ENCODE data around the gene GPRIN3.

Gene GPRIN3

DNA sequence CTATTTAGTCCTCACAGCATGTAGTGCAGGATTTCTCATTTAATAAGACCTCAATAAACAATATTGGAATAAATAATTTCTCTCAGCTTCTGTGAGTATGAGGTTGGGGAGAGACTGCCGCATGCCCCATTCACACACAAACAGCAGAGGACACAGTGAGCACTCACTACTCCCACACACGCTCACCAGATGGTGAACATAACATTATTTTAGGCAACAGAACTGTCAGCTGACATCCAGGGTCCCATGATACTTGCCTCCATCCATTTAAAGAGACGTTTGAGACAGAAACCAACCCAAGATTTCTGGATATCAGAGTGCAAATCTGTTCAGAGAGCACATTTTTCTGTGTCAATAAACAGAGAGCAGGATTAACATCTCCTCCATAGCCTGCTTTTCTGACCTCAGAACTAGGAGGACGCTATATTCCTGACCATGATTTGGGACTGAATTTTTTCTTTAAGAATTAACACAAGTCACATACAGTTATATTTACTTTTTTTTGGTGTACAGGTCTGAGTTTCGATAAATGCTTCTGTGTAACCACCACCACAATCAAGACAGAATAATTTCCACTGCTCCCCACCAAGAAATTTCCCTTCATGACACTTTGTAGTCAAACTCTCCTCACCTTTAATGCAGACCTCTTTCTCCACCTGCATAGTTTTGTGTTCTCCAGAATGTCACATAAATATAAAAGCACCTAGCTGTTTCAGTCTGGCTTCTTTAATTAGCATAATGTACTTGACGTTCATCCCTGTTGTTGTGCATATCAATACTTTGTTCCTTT, 16.7 kb downstream of the GPRIN3 start:
- DNase-seq (ENCODE audit: low read depth in 1 of 2, low spot score in 1 of 2) = no peak

DNA sequence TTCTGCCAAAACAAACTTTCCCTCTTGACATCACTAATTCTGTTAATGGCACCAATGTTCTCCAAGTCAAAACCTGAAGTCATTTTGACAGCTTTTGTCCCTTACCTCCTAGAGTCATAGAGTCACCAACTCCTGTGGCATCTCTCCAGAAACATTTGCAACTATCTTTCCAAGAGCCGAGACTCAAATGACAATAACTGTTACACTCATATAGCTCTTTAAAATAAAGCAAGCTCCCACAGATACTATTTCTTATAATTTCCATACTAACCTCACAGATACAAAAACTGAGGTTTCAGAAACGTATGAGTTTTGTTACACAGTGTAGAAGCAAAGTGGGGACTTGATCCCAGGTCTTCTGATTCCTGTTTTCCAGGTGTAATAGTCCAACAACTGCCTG, 18.3 kb downstream of the GPRIN3 start:
- DNase-seq (ENCODE audit: low read depth in 1 of 2, low spot score in 1 of 2) = no peak

DNA sequence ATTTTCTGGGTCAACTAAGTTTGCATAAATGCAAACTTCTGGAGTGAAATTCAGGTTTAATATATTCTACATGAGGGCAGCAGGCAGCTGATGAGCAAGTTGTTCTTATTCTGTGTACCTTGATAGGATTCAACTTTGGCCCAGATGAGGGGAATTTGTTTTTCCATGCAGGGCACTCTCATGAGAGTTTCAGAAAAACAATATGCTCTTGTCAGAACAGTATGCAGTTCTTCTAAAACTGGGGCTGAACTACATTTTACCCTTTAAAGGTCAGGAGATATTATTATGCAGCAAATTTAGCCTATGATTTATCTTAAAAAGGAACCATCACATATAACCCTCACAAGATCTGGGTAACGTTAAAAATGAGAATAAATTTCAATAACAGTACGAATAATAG, 19.2 kb downstream of the GPRIN3 start:
- no peak for DNase-seq (ENCODE audit: low read depth in 1 of 2, low spot score in 1 of 2)

DNA sequence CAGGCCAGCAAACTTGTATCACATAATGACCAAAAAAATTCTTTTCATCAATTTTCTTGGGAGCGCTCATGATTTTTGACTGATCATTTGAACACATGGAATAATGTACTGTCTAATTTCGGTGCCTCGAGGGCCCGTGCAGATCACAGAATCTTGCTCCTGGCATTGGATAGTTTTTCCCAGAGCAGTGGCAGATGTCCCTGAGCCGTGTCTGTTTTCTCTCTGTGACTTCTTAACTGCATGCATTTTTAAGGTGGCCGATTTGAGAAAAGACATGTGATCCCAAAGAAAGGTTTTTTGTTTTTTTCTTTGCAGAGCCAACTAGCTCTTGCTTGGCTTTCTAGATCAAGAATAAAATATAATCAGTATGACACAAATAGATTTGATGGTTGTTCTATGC, 19.7 kb downstream of the GPRIN3 start:
- DNase-seq (ENCODE audit: low read depth in 1 of 2, low spot score in 1 of 2) = no peak

DNA sequence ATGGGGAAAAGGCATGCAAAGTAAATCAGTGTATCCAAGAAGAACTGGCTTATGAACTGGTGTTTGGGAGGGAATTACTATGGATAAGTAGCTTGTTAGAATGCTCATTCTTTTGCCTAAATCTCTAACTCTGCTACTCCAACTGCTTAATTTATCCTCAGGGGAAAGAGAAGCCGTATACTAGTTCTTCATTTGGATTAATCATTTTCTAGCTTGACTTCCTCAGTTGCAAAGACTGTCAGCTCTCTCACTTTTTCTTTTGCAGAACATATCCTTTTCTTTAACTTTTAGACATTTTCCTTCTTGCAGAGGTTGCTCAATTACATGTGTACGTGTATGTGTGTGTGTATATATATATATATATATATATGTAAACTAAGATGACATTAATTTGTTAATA, 21.9 kb downstream of the GPRIN3 start:
- no peak for DNase-seq (ENCODE audit: low read depth in 1 of 2, low spot score in 1 of 2)

DNA sequence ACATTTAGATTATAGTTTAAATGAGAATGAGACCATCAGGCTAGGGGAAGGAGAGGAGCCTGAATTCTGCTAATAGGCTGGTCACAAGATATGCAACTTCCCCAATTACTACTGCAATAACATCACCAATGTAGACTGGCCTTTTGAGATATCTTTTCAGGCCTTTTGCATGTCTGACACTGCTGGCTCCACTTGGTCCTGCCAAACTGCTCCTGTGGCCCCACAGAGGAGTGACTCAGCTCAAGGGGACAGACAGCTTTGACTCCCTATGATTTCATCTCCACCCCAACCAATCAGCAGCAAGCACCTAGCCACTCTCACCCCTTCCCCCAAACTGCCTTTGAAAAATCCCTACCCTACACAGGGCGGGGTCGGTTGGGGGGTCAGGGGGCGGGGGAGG, 22.8 kb downstream of the GPRIN3 start:
- no peak for DNase-seq (ENCODE audit: low read depth in 1 of 2, low spot score in 1 of 2)

DNA sequence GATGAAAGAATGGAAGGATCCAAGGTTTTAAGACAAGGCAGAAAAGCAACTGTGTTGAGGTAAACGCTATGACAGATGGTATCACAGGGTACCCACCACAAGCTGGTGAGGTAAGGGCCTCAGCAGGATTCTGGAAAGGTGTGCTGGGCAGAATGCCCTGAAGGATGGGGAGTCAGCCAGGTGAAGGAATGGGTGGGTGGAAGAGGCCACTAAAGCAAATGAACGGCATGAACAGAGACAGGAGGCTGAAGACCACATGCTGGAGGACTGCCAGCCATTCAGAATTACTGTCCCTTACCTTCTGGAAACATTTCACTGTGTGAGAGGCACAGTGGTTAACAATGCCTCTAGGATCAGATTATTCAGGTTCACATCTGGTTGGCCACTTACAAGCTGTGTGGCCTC, 23.6 kb downstream of the GPRIN3 start:
- DNase-seq (ENCODE audit: low read depth in 1 of 2, low spot score in 1 of 2) = no peak

DNA sequence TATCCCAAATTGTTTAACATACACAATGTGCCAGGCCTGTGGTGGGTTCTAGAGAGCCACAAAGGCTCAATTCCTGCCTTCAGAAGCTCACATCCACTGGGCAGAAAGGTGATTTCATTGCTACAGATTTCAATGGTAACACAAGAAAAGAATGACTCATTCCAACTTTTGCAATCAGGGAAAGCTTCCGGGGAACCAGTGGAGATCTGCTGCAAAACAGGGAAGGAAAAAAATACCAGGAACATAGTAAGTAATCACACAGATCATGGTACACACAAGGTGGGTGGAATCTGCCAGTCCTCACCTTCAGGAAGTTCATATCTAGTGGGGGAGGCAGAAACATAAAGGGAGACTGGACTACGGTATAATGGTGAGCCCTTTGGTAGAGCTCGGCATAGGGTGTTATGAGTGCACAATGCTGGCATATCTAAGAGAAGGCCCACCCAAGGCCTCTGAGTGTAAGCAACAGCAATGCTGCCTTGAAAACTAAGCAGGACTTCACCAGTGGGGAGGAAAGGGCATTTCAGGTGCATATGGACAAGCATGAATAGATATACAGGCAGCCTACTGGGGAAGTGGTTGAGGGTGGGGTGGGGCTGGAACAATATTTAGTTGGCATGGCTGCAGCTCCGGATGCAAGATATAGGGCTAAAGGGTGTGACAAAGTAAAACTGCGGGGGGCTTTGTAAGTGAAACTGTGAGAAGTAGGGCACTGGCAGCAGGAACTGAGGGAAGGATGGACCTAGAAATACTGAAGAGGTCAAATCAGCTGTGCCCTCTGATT, 24.2 kb downstream of the GPRIN3 start:
- no peak for DNase-seq (ENCODE audit: low read depth in 1 of 2, low spot score in 1 of 2)

DNA sequence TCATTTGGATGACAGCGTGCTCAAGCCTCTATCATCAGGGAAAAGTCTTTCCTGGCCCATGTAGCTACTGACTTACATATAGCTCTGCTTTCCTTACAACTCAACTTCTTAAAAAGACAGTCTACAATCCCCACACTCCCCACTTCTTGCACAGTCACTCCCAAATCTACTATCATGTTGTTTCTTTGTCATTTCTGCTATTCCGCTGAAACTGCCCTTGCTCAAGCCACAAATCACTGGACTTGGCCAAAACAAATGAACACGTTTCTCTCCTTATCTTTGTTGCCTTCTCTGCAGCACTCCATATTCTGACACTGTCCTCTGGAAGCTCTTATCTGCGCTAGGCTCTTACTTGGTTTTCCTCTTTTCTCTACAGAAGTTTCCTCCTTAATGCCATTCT, 28.2 kb downstream of the GPRIN3 start:
- no peak for DNase-seq (ENCODE audit: low read depth in 1 of 2, low spot score in 1 of 2)

DNA sequence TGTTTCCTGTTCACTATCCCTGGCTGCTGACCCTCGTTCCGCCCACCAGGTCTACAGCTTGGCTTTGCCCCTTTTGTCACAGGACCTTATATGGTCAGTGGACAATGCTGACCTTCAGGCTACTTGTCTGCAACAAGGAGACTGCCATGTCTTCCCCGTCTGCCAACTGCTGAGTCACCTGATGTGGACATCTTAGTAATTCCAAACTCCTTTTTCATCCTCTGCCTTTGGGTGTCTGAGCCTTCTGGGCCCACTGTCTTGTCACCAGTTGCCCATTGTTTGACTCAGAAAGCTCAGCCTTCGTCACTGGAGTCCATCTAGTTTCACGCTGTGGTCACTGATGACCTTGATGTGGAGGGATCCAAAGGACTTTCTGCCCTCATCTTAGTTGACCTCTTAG, 30.2 kb downstream of the GPRIN3 start:
- DNase-seq (ENCODE audit: low read depth in 1 of 2, low spot score in 1 of 2) = no peak

DNA sequence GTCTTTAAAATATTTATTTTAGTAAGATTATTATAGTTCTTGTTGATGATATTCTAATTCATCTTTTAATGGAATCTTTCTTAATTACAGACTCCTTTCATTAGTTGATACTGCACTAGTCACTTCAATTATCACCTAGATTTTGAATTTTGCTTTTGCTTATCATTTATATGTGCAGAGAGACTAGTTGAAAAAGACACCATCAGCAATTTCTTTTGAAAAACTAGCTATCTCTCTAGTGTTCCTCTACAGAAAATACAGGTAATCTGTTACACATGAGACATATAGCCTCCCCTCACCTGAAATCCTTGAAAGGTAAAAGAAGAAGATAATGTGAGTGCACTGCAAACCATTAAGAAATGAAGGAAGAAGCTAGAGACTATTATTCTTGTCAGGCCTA, 31.3 kb downstream of the GPRIN3 start:
- DNase-seq (ENCODE audit: low read depth in 1 of 2, low spot score in 1 of 2) = no peak

DNA sequence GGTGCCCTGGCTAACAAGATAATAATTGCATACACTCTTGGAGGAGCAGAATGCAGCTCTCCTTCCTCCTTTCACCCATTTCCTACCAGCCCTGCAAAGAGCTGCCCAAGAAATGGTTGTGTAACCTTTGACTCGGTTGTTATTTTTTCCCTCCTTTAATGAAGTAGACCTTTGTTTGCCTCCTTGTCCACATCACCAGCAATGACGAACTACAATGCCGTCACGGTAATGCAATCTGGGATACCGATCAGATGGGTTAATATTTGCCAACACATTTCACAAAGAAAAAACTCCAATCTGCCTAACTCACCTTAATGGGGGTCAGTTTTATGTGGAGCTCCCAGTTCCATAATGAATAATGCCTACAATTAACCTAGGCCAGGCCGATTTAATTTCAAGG, 32.0 kb downstream of the GPRIN3 start:
- DNase-seq (ENCODE audit: low read depth in 1 of 2, low spot score in 1 of 2) = no peak

DNA sequence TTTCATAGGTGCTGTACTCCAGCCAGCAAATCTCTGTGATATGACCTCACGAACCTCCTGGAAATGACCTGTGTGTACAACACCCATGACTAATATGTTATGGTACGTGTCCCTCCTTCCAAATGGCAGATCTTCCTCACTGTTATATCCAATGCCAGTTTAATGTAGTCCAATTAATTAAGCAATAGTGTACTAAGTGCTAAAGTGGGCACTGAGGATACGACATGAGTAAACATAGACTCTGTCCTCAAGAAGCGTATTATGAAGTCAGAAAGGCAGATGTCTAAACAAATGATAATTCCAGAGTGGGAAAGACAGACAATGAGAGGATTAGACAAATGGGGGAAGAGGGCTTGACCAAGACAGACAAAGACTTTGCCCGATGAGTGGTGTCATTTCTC, 33.9 kb downstream of the GPRIN3 start:
- no peak for DNase-seq (ENCODE audit: low read depth in 1 of 2, low spot score in 1 of 2)

DNA sequence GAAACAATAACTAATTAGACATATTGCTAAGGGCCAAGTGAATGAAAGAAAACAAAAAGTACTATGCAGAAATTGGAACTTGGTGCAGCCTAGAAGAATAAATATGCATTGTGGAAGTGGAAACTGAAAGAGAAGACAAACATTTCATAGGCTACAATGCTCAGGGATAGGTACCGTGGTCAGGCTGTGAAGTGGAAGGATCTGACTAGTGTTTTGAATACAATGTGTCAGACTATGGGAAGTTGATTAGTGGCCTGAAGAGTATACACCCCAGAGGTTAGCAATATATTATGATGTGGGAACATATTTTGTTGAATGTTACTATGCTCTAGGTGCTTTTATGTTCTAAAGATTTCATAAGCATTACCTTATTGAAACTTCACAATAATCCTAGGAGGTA, 36.8 kb downstream of the GPRIN3 start:
- no peak for DNase-seq (ENCODE audit: low read depth in 1 of 2, low spot score in 1 of 2)

DNA sequence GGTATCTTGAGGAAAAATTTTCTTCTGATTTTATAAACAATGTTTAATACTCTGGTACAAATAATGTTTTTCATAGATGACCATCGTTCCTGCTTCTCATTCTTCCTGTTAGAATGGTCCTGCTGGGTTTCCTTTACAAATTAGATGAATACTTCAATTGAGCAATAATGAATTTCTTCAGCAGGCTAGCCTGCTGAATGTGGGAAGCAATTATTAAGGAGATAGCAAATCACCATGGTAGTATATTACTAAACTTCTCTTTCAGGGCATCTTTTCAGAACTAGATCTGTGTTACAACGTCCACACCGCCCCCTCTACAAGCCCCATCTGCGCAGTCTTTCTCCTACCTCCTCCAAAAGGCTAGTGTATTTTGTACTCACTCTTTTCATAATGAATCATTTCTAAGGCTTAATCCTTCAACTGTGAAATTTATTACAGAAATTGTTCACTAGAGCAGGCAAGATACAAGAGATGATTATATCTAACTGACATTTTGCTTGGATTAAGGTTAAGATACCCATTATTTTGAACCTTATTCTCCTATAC, 38.4 kb downstream of the GPRIN3 start:
- DNase-seq (ENCODE audit: low read depth in 1 of 2, low spot score in 1 of 2) = no peak

DNA sequence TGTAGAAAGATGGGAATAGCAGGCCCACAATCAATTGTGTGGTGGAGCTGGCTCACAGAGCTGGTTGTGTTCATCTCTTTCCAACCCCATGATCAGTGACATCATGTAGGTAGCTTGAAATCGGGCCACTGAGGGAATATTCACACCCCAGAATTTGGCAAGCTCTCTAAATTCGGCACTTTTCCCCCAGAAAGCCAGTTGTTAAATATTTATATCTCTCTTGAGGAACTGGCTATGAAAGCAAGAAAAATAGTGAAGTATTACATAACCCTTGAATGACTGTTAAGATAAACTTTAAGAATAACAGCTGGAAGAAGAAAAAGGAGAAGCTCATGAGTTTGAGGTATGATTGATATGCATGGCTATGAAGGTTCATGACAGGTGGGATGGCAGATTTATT, 38.9 kb downstream of the GPRIN3 start:
- DNase-seq (ENCODE audit: low read depth in 1 of 2, low spot score in 1 of 2) = no peak

DNA sequence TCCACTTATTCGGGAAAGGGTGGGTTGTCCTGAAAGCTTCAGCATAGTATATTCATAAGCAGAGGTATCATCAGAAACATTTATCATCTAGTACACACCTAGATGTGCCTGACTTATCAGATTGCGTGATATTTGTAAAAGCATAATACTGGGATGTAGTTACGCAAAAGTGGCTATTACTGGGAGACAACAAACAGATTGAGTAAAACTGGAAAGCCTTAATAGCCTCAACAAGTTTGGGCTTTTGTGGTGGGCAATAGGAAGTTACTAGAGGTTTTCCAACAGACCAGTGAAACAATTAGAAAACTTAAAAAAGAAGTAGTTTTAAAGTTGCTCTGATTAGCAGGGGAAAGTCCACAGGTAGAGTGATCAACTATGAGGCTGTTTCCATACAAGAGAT, 39.8 kb downstream of the GPRIN3 start:
- no peak for DNase-seq (ENCODE audit: low read depth in 1 of 2, low spot score in 1 of 2)

DNA sequence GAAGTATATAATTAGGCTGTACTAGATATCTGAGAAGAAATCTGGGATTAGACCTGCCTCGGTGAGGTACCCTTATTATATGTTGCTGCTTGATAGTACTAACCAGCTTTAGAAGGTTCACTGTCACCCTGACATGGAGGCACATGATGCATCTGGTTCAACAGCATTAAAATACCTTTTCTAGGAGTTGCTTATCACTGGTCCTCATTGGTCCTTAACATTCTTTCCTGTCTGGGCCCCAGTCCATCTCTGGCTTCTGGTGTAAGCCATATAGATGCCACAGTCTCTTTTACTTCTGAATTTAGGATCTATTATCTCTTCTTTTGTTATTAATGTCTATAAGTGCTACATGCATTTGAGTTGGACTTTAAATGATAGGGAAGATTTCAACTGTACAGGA, 40.2 kb downstream of the GPRIN3 start:
- DNase-seq (ENCODE audit: low read depth in 1 of 2, low spot score in 1 of 2) = no peak

DNA sequence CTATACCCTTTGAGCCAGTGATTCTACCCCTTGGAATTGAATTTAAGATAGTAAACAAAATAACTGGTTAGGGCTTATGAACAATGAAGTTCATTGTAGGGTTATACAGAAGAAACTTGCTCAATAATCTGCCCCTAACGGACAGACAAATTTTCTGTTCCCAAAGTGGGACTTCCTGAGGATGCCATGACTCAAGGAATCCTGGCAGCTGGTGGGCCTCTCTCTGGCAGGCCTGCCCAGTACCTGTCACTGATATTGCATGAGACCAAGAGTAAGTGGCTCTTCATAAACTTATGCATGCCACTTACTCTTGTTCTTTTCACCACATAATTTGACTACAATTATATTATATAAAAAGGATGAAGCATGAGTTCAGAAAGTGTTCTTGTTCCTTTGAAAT, 41.5 kb downstream of the GPRIN3 start:
- no peak for DNase-seq (ENCODE audit: low read depth in 1 of 2, low spot score in 1 of 2)

DNA sequence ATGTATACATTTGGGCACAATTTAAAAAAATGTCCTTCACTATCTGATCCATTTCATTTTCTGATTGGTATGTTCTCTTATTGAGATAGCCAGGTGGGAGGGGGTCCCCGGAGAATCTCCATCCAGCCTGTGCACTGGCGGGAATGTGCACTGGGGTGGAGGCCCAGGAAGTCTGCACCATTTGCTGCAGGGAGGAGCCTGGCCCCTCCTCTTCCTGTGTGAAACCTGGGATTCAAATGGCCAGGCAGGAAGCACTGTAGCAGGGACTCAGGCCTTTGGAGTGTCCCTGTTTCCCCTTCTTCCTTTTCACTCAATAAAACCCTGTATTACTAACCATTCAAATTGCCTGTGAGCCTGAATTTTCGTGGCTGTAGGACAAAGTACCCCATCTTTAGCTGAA, 44.3 kb downstream of the GPRIN3 start:
- DNase-seq (ENCODE audit: low read depth in 1 of 2, low spot score in 1 of 2) = no peak

DNA sequence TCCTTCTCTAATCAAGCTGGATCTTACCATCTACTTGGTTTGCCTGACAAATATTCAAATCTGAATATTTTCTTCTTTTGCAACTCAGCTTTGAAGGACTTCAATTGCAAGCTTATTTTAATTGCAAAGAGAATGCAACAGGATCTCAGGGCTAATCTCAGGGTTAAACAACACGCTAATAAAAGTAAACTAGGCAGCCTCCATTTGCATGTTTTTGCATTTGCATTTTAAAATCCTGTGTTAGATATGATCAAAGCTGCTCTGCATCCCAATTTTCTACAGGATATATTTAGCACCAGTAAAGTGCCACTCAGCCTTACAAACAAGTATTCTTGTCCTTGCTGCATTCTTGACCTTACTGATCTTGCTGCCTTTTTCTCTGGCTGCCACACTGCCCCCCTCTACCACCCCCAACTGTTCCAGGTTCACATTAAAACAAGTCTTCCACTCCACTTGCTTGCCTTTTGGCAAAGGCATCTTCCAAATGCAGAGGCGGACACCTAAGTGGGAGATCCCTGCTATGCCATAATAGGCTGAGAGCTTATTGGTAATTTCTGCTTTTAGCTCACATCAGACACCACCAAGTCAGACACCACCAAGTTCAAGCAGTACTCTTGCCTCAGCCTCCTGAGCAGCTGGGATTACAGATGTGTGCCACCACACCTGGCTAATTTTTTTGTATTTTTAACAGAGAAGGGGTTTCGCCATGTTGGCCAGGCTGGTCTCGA, 48.1 kb downstream of the GPRIN3 start:
- DNase-seq (ENCODE audit: low read depth in 1 of 2, low spot score in 1 of 2) = no peak

DNA sequence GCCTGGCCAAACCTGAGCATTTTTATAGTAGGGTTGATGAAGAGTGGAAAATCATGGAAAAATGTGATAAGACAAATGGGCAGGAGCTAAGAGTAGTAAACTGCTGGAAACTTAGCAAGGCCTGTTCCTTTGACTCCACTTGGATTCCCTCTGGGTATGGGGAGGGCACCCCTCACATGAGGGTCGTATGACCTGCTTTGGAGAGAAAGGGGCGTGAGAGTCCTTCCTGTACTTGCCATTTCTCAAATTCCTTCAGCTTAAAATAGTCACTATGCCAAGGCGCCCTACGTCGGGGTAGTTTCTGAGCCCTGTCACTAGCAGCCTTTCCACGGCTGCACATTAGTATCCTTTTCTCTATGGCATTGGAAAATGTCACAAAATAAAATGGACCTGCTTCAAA, 49.1 kb downstream of the GPRIN3 start:
- no peak for DNase-seq (ENCODE audit: low read depth in 1 of 2, low spot score in 1 of 2)
